ENCODE results near the gene GPR158. TPM values are rescaled to one million over a fixed set of nuclear protein-coding genes. Genes with fewer than 3 reads are reported as not detected.

GPR158 gene
- total RNA-seq (2022) (0.05 and 0.07 TPM in 2 replicates), Bru-seq, nascent RNA (percentile 13 among the genes with signal in this experiment), BruChase-seq, experiment 1, labeled RNA remaining after a 2-hour chase (percentile 12 among the genes with signal in this experiment), BruChase-seq, experiment 2, labeled RNA remaining after a 6-hour chase (percentile 13 among the genes with signal in this experiment)
- long read RNA-seq: 0 reads

- H3K27me3 ChIP-seq (replicated peaks; ENCODE audit: control insufficient read depth, insufficient read depth, low read length): 0 out of 2 replicates have a peak, but pooled peaks cover 3% of the 10 kb centered on the region
- peaks cover 9% of the 10 kb centered on the region for H3K9me3 Mint-ChIP-seq (ENCODE audit: unreplicated experiment)
- CTCF ChIA-PET: interaction anchor here (0.7 to 1.3 kb wide), 2 partner anchors 52 to 62 kb away, joined by 3 to 7 read pairs; no protein-coding TSS in a partner anchor
Measured at GRCh38 chr10:25174461-25175230, at the start of gene GPR158. Gene GPR158, plus strand, starts transcription at chr10:25175001. Its CDS starts 420 bp downstream, at chr10:25175421.

GRCh38 chr10:25125201-25125611 lies 49.6 kb upstream of the GPR158 start:
- Mint-ChIP-seq H3K4me1 (ENCODE audit: low read depth, unreplicated experiment) (no peaks in the 10 kb centered on the region), H3K27ac (ENCODE audit: unreplicated experiment) (no peak overlapping the region), H3K9me3 (ENCODE audit: unreplicated experiment) (no peaks in the 10 kb centered on the region), H3K36me3 (ENCODE audit: insufficient read depth, unreplicated experiment) (no peaks in the 10 kb centered on the region), H3K4me3 (ENCODE audit: unreplicated experiment) (no peak overlapping the region), H3K27me3 (ENCODE audit: insufficient read depth, unreplicated experiment) (peaks cover 8% of the 10 kb centered on the region)
- intact Hi-C loops (cut with micrococcal nuclease; ENCODE audit: unreplicated experiment): no loop called here
- H3K9me3 ChIP-seq: no peaks in the 10 kb centered on the region
- no peaks in the 10 kb centered on the region for H3K36me3 ChIP-seq (ENCODE audit: control insufficient read depth, insufficient read depth, low read length)
- no peak for DNase-seq
- H3K27me3 ChIP-seq (replicated peaks; ENCODE audit: control insufficient read depth, insufficient read depth, low read length): no peaks in the 10 kb centered on the region
- CTCF ChIA-PET: no interaction called here
- BruUV-seq (replicated peaks): no TSS peak
- no peak overlapping the region for H3K4me3 ChIP-seq (ENCODE audit: low read depth, low read length)
- H3K4me1 ChIP-seq: no peaks in the 10 kb centered on the region
- TF ChIP-seq CTCF (IDR thresholded peaks at IDR 0.05; ENCODE audit: insufficient read depth in 1 of 2, low read depth in 1 of 2, low read length in 1 of 2, severe bottlenecking in 1 of 2, unreplicated experiment in 1 of 2): no peak
- POLR2A ChIA-PET: no interaction called here

More at GRCh38 chr10:25174461-25175230, at the start of gene GPR158:
- BruUV-seq (replicated peaks): no TSS peak
- DNase-seq: peak; percentile 96 to 98
- POLR2A ChIA-PET: no interaction called here
- intact Hi-C loops (cut with micrococcal nuclease; ENCODE audit: unreplicated experiment): loop anchor here (1.0 kb wide), 2 partner anchors 61 to 158 kb away; partner anchors contain the start of genes ENKUR and THNSL1
- no peaks in the 10 kb centered on the region for H3K36me3 ChIP-seq (ENCODE audit: control insufficient read depth, insufficient read depth, low read length)
- Mint-ChIP-seq H3K27me3 (ENCODE audit: insufficient read depth, unreplicated experiment) (peaks cover 19% of the 10 kb centered on the region), H3K4me1 (ENCODE audit: low read depth, unreplicated experiment) (no peaks in the 10 kb centered on the region), H3K27ac (ENCODE audit: unreplicated experiment) (no peak within 1 kb of the TSS), H3K4me3 (ENCODE audit: unreplicated experiment) (peak within 1 kb of the TSS; percentile 89), H3K36me3 (ENCODE audit: insufficient read depth, unreplicated experiment) (peaks cover 9% of the 10 kb centered on the region)
- no peaks in the 10 kb centered on the region for H3K9me3 ChIP-seq
- H3K4me3 ChIP-seq (ENCODE audit: low read depth, low read length): peak within 1 kb of the TSS; percentile 81
- peaks cover 6% of the 10 kb centered on the region for H3K4me1 ChIP-seq
- no peak for TF ChIP-seq CTCF (IDR thresholded peaks at IDR 0.05; ENCODE audit: insufficient read depth in 1 of 2, low read depth in 1 of 2, low read length in 1 of 2, severe bottlenecking in 1 of 2, unreplicated experiment in 1 of 2)

- H3K27ac Mint-ChIP-seq (ENCODE audit: unreplicated experiment): no peak overlapping the region
- H3K36me3 Mint-ChIP-seq (ENCODE audit: insufficient read depth, unreplicated experiment): no peaks in the 10 kb centered on the region
- DNase-seq: no peak
- H3K27me3 Mint-ChIP-seq (ENCODE audit: insufficient read depth, unreplicated experiment): peaks cover 12% of the 10 kb centered on the region
- H3K36me3 ChIP-seq (ENCODE audit: control insufficient read depth, insufficient read depth, low read length): no peaks in the 10 kb centered on the region
- no TSS peak for BruUV-seq (replicated peaks)
- no peak overlapping the region for H3K4me3 Mint-ChIP-seq (ENCODE audit: unreplicated experiment)
- peaks cover 7% of the 10 kb centered on the region; the same call in 1 of the 2 replicates for H3K9me3 ChIP-seq
- POLR2A ChIA-PET: no interaction called here
- no peaks in the 10 kb centered on the region for H3K4me1 Mint-ChIP-seq (ENCODE audit: low read depth, unreplicated experiment)
- intact Hi-C loops (cut with micrococcal nuclease; ENCODE audit: unreplicated experiment): no loop called here
- no peaks in the 10 kb centered on the region for H3K4me1 ChIP-seq
- CTCF ChIA-PET: no interaction called here
- peaks cover 17% of the 10 kb centered on the region for H3K9me3 Mint-ChIP-seq (ENCODE audit: unreplicated experiment)
- no peak for TF ChIP-seq CTCF (IDR thresholded peaks at IDR 0.05; ENCODE audit: insufficient read depth in 1 of 2, low read depth in 1 of 2, low read length in 1 of 2, severe bottlenecking in 1 of 2, unreplicated experiment in 1 of 2)
- H3K27me3 ChIP-seq (replicated peaks; ENCODE audit: control insufficient read depth, insufficient read depth, low read length): no peaks in the 10 kb centered on the region
- no peak overlapping the region for H3K4me3 ChIP-seq (ENCODE audit: low read depth, low read length)
Measured at GRCh38 chr10:25129592-25129991, 45.2 kb upstream of the GPR158 start.

Measured in Caco-2 (cell line).